Ishikawa (cell line): ENCODE measurements around the gene BLOC1S3.

ENCODE experiments used
- CEBPB ChIP-seq: IDR thresholded peaks from 2 replicates; pipeline ENCODE4 v1.6.1; 2012
- CREB1 ChIP-seq: IDR thresholded peaks from 2 replicates; pipeline ENCODE4 v1.6.1; 2012; ENCODE audit warnings: low read depth
- EGR1 ChIP-seq: IDR thresholded peaks from 2 replicates; pipeline ENCODE4 v1.6.1; 2012
- EP300 ChIP-seq: IDR thresholded peaks from 2 replicates; pipeline ENCODE4 v1.6.1; 2012; ENCODE audit warnings: borderline replicate concordance
- FOXM1 ChIP-seq: IDR thresholded peaks from 2 replicates; pipeline ENCODE4 v1.6.1; 2012; ENCODE audit warnings: low read depth, borderline replicate concordance
- MAX ChIP-seq: IDR thresholded peaks from 2 replicates; pipeline ENCODE4 v1.6.1; 2012
- NFIC ChIP-seq: IDR thresholded peaks from 2 replicates; pipeline ENCODE4 v1.6.1; 2012
- RAD21 ChIP-seq: IDR thresholded peaks from 2 replicates; pipeline ENCODE4 v1.6.1; 2012; ENCODE audit warnings: low read depth
- REST ChIP-seq: IDR thresholded peaks from 2 replicates; pipeline ENCODE4 v1.6.1; 2012; ENCODE audit warnings: low read depth, mild to moderate bottlenecking
- TAF1 ChIP-seq: IDR thresholded peaks from 2 replicates; pipeline ENCODE4 v1.6.1; 2012; ENCODE audit warnings: low read depth, mild to moderate bottlenecking
- TCF12 ChIP-seq: IDR thresholded peaks from 2 replicates; pipeline ENCODE4 v1.6.1; 2012; ENCODE audit warnings: low read depth
- TEAD4 ChIP-seq: IDR thresholded peaks from 2 replicates; pipeline ENCODE4 v1.6.1; 2012
- YY1 ChIP-seq: IDR thresholded peaks from 2 replicates; pipeline ENCODE4 v1.6.1; 2012; ENCODE audit warnings: low read depth
- ZBTB7A ChIP-seq: IDR thresholded peaks from 2 replicates; pipeline ENCODE4 v1.6.1; 2012; ENCODE audit warnings: low read depth
- TF ChIP-seq, protein P1 (sequence below): IDR thresholded peaks from 2 replicates; pipeline ENCODE4 v1.6.1; 2012

The BLOC1S3 gene

DNA sequence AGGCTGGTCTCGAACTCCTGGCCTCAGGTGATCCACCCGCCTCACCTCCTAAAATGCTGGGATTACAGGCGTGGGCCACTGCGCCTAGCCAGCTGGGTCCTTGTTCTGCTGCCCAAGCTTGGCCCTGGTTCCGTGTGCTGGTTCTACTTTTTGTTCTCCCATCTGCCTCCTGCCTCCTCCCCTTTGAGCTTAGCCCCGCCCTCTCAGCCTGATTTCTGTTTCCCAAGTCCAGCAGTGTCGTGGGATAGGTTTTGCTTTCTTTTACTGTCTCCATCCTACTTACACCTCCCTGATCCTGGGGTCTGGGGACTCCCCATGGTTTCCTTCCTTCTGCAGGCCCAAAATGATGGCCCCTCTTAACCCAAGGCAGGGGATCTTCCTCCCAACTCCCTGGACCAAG is 2.4 kb downstream of the BLOC1S3 start:
- TF ChIP-seq CREB1 (no peak), CEBPB (no peak), TCF12 (no peak), YY1 (no peak), TAF1 (no peak), TEAD4 (no peak), EGR1 (no peak), REST (no peak), NFIC (no peak), ZBTB7A (no peak), FOXM1 (no peak), MAX (no peak), EP300 (no peak), RAD21 (no peak)
- TF ChIP-seq, protein P1, sequence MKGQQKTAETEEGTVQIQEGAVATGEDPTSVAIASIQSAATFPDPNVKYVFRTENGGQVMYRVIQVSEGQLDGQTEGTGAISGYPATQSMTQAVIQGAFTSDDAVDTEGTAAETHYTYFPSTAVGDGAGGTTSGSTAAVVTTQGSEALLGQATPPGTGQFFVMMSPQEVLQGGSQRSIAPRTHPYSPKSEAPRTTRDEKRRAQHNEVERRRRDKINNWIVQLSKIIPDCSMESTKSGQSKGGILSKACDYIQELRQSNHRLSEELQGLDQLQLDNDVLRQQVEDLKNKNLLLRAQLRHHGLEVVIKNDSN: no peak

- TF ChIP-seq EGR1 (no peak), RAD21 (no peak), EP300 (no peak), CREB1 (no peak), FOXM1 (no peak), NFIC (no peak), TAF1 (no peak), YY1 (no peak), REST (no peak), TCF12 (no peak), CEBPB (no peak)
- TF ChIP-seq, protein P1: no peak
Measured at GRCh38 chr19:45182758-45183157, 4.2 kb downstream of the BLOC1S3 start.

DNA sequence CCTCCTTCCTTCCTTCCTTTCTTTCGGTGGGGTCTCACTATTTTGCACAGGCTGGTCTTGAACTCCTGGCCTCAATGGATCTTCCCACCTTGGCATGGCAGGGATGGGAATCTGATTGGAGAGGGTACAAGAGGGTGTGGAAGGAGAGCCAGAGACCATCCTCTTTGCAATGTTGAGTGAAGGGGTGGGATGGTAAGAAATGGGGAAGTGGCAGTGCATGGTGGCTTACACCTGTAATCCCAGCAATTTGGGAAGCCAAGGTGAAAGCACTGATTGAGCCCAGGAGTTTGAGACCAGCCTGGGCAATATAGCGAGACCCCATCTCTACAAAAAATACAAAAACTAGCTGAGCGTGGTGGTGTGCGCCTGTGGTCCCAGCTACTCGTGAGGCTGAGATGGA is 5.5 kb downstream of the BLOC1S3 start:
- TF ChIP-seq NFIC (no peak), MAX (no peak), YY1 (no peak), EP300 (no peak), TCF12 (no peak), FOXM1 (no peak), RAD21 (no peak), REST (no peak), ZBTB7A (no peak), EGR1 (no peak), CEBPB (no peak), CREB1 (no peak), TEAD4 (no peak), TAF1 (no peak)
- TF ChIP-seq, protein P1: no peak
